IPS DF 19.7 (cell line): ENCODE data around the gene LINS1.

ENCODE experiments used
- DNase-seq: peaks from one replicate; pipeline ENCODE4 v3.0.0-alpha.2; 2013; ENCODE audit warnings: low read depth, low spot score

LINS1 gene

GRCh38 chr15:100559330-100559729 lies 42.7 kb downstream of the LINS1 start:
- no peak for DNase-seq

GRCh38 chr15:100558771-100559254 lies 43.2 kb downstream of the LINS1 start:
- no peak for DNase-seq

DNA sequence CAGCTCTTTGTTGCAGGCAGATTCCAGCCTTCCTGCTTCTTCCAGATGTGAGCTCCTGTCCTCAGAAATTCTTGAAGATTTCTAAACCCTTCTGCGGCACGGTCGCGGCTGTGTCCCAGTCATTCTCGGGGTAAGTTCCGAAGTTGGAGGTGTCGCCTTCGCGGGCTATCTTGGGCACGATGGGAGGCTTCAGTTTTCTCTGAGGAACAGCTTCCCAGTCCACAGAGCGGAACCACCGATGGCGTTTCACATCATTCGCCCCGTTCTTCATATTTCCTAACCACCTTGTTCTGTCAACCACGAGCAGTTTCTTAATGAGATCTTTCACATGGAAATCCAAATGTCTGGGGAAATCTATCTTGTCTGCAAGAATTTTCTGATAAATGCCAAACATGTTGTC lies 48.5 kb downstream of the LINS1 start:
- DNase-seq: no peak

GRCh38 chr15:100547961-100548360 lies 54.0 kb downstream of the LINS1 start:
- DNase-seq: no peak

DNA sequence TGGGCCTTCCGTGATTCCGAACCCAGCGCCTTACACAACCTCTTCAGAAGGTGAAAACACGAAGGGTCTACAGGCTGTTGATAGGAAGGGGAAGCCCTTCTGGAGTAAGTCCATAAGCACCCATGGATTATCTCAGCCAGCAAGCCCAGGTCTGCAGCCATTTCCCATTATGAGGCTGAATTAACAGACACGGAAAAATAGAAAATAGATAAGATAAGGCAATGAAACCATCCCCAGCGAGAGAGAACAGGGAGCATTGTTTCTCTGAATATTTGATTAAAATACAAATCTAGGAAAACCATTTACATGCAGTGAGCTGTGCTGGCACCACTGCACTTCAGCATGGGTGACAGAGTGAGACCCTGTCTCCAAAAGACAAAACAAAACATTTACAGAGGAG lies 57.0 kb downstream of the LINS1 start:
- DNase-seq: no peak

DNA sequence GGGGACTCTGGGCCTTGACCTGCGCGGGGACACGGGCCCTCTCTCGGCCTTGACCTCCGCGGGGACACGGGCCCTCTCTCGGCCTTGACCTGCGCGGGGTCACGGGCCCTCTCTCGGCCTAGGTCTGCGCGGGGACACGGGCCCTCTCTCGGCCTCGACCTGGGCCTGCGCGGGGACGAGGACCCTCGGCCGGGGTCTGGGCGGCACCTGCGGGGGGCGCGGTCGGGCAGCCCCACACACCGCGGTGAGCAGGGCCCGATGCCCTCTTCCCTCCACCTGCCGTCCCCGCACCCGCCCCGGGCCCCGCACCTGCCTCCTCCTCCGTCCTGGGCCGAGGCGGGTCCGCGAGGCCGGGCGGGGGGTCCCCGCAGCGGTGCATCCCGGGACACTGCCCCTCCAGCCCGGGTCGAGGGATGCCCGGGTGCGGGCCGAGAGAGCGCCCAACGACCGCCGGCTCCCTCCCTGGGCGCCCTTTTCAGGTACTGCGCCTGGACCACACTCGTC lies 57.6 kb downstream of the LINS1 start:
- DNase-seq: no peak

DNA sequence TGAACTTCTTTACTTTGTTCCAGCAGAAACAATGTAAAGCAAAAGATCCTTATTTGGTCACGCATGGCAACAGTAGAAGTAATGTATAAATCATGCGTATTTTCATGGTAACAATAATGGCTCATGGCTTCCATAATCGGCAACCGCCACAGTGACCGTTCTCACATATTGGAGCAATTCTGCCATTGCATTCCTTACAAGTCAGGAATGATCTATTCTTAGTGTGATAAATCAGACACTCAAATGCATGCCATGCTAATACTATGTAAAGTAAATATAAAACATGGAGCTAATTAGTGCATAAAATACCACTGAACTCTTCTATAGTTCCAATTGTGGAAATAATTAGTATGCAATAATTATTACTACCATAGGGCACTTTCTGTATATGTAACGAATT lies 59.7 kb downstream of the LINS1 start:
- DNase-seq: no peak

GRCh38 chr15:100537331-100537730 lies 64.7 kb downstream of the LINS1 start:
- DNase-seq: no peak

DNA sequence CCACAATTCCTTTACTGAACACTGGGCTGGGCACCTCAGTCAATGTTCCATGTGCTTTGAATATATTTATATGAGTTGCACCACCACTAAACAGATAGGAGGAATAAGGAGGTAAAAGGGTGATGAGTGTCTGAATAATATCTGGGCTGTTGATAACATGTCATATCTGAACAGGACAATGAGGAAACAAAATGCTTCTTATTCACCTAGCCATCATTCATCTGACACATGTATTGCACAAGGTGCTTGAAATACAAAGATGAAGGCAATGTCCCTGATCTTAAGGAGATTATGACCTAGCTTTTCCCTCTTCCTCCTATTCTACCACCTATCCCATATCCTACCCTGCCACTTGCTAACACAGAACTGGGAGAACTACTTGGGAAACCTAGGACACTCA lies 65.3 kb downstream of the LINS1 start:
- DNase-seq: no peak

DNA sequence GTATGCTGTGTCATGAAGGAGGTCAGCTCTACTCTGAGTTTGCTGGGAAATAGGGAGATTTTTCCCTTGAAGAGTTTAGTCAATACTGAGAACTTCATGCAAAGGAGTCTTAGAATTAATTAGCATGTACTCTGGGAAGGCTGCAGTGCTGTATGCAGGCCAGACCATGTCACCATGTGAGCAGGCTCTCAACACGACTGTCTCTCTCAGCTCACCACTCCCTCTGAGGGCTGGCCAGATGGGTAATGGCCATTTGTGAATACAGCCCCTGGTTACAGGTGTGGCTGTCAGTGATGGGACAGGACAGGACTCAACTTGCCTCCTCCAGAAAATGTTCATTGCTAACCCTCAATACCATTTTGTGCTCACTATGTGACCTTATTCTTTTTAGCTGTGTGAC lies 68.1 kb downstream of the LINS1 start:
- DNase-seq: no peak

DNA sequence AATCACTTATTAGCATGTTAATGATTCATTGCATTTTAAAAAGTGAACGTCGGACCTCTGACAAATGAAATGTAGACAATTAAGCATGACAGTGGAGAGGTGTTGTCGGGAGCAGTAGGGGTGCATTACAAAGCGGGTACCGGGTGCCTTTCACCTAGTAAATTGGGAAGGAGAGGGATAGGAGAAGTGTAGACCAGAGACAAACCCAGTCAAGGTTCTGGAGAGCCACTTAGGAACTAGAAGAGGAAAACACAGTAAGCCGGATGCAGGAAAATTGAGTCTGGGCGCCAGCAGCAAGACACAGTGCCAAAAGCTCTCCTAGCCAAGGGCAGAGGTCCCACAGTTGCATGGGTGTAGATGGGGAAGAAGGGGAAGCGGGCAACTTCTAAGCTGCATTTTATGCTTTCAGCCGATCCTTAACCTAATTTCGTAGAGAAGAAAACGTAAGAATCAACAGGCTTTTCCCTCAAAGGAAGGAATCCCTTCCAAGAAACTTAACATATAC lies 70.1 kb downstream of the LINS1 start:
- no peak for DNase-seq

DNA sequence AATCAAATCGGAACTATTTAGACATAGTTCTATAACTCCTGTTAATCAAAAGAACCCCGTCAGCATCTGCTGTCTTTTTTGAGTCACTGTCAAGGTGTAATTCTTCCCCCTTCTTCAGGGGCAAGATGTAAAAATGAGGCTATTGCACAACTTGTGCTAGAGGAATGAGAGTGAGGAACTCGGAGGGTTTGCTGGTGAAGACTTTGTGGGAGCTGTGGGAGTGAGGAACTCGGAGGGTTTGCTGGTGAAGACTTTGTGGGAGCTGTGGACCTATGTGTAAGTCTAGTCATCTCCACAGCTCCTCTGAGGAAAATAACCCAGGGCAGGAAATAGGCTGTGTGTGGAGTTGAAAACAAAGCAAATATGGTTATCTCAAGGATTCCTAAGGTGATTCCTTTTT lies 70.8 kb downstream of the LINS1 start:
- DNase-seq: no peak

DNA sequence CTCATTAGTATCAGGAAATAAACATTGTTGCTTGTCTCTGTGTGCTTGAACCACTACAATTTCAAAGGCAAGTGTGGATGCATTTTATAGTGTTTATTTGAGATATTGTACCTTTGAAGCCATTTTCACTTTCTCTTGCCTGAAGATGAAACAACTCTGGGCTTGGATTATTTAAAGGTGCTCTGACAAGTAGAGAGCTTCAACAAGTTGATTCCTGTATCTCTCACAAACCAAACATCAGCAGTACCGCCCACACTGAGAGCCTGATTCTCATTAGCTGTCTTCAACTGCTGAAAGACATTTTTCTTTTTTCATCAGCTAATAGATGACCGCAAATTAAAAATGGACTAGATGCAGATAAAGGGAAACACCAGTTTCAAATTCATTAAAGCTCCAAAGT lies 72.4 kb downstream of the LINS1 start:
- DNase-seq: no peak

GRCh38 chr15:100528833-100529428 lies 73.1 kb downstream of the LINS1 start, which contains the start of gene CERS3:
CERS3 (minus strand) TSS chr15:100528950; CDS start chr15:100501849, 27,101 bp downstream.
- DNase-seq: no peak

DNA sequence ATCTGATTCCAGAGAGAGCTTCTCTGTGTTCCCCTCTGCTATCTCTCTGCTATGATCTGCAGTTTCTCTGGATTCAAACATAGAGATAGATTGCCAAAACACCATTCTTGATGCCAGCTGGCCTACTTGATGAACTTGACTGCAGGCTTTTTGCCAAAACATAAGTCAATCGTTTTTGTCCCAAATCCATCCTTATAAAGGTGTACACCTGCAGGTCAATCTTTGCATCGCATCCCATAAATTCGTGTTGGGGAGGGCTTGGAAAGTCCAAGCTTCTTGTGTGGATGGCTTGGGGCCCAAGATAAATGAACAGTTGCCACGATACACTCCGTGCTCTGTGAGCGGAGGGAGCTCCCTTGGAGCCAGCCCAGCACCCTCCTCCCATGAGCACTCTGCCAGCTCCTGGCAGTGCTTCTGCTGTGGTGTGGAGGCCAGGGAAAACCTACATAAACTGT lies 75.9 kb downstream of the LINS1 start:
- no peak for DNase-seq

- DNase-seq: no peak
These were observed 76.5 kb downstream of the LINS1 start for GRCh38 chr15:100525436-100525835.

- no peak for DNase-seq
These were observed 77.7 kb downstream of the LINS1 start for GRCh38 chr15:100524326-100524725.

- DNase-seq: no peak
These were observed 80.1 kb downstream of the LINS1 start for GRCh38 chr15:100521907-100522306.

DNA sequence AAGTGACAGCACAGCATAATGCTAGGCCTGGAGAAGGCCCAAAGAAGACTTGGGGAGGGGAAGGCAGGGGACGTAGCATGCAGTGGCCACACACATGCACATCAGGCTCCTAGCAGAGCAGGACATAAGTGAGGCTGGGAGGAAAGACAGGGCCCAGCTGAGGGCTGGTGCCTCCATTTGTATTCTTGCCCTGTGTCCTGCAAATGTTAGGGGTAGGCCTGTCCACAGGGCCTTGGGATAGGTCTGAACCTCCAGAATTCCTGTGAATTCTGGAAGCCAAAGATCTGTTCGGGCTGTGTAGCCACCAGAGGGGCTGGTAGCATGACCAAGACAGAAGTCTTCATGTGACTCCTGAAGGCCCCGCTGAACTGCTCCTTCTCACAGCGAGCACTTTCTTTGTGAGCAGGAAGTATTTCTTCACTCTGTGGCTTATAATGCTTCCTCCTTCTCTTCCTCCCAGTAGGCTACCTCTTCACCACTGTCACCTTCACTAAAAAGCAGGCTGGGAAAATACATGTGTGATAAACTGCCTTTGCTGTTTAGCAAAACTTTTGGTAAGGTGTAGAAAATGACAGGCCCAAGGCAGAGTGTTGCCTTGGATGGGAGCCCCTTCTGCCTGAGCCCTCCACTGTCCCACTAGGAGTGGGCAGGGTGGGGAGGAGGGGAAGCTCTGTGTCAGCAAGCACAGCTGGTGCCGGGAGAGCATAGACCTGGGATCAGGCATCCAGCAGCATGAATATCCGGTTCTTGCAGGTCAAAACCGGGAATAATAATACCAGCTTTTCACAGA lies 81.7 kb downstream of the LINS1 start:
- DNase-seq: no peak

GRCh38 chr15:100517846-100518245 lies 84.1 kb downstream of the LINS1 start:
- DNase-seq: no peak
